HG02870 (cell line): ENCODE data around the gene DNAAF9.

Source experiments
- ATAC-seq: cut with Tn5 transposase; IDR thresholded peaks from one replicate; pipeline ENCODE4 v1.9.1; 2021; ENCODE audit warnings: mild to moderate bottlenecking, moderate library complexity; ENCODE audit not compliant: unreplicated experiment

DNAAF9 gene

GRCh38 chr20:3412600-3413392 lies 5.3 kb upstream of the DNAAF9 start:
- no peak for ATAC-seq

GRCh38 chr20:3410464-3410863 lies 3.0 kb upstream of the DNAAF9 start:
- ATAC-seq, result no peak

GRCh38 chr20:3409417-3409816 lies 1.9 kb upstream of the DNAAF9 start:
- ATAC-seq, result no peak

DNA sequence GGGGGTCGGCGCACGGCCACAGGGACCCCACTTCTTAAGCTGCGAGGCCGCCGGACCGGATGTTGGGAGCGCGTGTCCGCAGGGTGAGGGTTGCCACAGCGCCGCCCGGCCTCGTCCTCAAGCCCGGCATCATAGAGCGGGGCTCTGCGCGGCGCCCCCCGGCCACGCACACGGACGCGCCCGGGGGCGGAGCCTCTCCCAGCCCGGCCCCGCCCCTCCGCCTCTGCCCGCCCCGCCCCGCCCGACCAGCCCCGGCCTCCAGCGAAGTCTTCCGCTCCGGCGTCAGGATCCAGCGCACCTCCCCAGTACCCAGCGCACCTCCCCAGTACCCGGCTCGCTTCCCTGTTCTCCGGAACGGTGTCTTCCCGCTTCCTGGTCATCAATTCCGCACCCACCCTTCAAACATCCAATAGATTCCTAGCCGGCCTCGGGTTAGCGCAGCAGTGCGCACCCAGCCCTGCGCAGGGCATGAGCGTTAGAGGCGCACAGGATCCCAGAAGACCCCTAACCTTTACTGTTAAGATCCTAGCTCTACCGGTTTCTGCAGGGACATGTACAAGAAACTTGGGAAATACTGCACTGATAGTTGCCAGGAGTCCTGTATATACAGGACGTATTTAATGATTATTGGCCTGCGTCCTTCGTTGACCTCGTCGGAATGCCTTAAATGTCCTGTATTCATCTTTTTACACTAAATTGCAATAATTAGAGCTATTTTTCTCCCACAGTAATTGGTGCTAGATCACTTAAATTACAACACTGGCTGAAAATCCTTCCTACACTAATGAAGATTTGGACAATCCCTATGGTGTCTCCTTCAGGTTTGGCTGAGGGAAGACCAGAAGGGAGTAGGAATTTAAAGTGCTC lies 535 bp upstream of the DNAAF9 start:
- peak; percentile 45 for ATAC-seq

DNA sequence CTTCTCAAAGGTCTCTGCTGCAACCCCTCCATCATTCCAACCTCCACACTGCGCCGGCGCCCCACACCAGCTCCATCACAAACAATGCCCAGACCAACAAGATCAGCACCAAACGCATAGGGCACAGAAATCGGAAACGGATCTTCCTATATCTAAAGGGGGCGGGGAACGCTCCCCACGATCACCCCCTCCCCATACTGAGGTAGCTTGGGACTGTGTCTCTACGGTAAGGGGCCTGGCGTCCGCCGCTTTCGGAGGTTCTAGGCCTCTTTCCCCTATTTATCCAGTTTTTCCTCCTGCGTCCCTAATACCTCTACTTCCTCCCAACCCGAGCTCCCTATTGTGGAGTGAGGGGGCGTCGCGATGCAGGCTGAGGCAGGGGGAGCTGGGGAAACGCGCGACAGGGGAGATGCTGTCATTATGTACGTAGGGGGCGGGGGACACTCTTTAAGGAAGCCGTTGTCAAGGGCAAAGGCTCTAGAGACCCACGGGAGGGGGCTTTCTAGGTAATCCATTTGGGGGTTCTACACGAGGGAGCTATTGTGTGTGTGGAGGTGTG lies 909 bp downstream of the DNAAF9 start:
- ATAC-seq, result no peak

- no peak for ATAC-seq
Observed at GRCh38 chr20:3405696-3406358, 1.6 kb downstream of the DNAAF9 start.

DNA sequence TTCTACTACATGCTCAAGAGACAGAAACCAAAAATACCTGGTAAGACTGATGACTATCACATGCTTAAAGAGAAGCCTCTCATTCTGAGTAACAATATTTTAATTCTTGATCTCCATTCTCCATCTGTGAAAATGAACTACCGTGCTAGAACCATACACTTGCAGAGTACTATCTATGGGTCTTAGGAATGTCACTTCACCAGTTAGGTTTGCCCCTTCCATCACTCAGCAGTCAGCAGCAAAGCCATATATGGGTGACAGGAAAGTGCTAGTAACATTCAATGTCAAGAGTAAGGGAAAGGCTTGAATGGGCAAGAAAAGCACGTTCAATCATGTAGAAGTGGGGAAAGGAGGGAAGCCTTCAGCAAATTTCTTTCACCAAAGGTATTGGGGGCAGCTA lies 2.3 kb downstream of the DNAAF9 start:
- ATAC-seq, result no peak

DNA sequence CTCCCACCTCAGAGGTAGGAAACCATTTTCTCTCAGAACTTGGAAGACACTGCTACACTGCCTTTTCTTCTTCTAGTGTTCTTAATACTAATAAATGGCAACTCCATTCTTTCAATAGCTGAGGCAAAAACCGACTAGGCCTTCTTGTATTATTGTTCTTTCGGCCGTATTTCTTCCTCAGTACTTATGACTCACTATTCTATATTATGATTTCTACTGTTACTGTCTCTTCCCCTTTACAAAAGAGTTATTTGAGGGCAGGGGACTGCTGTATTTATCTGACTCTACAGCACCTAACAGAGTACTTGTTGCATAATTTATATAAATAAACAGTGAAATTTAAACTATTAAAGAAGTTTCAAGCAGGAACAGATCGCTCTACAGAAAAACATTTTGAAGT lies 3.1 kb downstream of the DNAAF9 start:
- ATAC-seq, result no peak

- ATAC-seq, result no peak
Observed at GRCh38 chr20:3403741-3404140, 3.7 kb downstream of the DNAAF9 start.

GRCh38 chr20:3402453-3402852 lies 5.0 kb downstream of the DNAAF9 start:
- no peak for ATAC-seq

- no peak for ATAC-seq
Observed at GRCh38 chr20:3400260-3401155, 7.0 kb downstream of the DNAAF9 start.

DNA sequence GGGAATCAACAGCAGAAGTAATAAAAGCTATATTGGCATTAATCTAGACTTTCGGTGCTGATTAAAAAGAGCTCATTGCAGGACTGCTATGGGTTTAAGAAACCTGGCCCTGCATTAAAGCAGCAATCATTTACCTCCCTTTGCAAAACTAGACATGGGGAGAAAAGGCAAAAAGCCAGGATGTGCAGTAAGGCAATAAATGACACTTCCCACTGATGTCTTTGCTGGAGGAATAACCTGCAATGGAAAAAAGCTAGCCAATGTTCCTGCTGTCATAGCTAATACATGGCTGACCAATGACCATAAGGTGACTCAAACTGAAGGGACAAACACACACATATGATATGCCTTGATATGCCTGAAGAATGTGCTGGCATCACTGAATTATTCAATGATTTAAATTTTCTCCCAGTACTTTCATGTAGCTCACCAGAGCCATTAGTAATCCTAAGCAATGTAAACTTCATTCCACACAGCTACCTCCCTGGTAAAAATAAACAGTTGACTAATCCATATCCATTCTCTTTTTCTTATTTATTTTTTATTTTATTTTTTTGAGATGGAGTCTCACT lies 8.7 kb downstream of the DNAAF9 start:
- ATAC-seq, result no peak

- ATAC-seq, result no peak
Observed at GRCh38 chr20:3396492-3396891, 11.0 kb downstream of the DNAAF9 start.

- no peak for ATAC-seq
Observed at GRCh38 chr20:3392756-3393155, 14.7 kb downstream of the DNAAF9 start.

- ATAC-seq, result no peak
Observed at GRCh38 chr20:3390759-3391425, 16.6 kb downstream of the DNAAF9 start.

DNA sequence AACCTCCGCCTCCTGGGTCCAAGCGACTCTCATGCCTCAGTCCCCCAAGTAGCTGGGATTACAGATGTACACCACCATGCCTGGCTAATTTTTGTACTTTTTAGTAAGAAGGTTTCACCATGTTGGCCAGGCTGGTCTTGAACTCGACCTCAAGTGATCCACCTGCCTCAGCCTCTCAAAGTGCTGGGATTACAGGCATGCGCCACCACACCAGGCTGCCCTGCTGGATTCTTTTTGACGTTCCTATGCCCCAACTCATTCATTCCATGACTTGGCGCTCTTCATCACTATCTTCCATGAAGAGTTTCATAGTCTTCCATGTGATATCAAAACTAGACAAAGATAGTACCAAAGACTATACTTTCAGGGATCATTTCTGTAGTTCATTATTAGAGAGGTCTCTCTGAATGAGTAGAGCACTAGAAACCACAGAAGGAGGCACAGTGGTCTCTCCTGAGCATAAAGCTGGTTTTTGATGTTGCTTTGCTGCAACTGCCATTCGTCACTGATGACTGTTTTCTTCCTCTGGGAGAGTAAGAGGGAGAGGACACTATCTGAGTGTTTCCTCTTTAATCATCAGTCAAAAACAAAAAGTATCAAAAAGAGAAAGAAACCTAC lies 23.5 kb downstream of the DNAAF9 start:
- peak; percentile 48 for ATAC-seq

- ATAC-seq, result no peak
Observed at GRCh38 chr20:3382836-3383235, 24.6 kb downstream of the DNAAF9 start.

- no peak for ATAC-seq
Observed at GRCh38 chr20:3380228-3381070, 27.0 kb downstream of the DNAAF9 start.
